ENCODE data around the gene WDR26.
"Not testable (repeated sequence)": the region's sequence is repeated elsewhere in the genome, so short reads cannot be mapped to it uniquely, and the experiment has no call there.

WDR26 gene

DNA sequence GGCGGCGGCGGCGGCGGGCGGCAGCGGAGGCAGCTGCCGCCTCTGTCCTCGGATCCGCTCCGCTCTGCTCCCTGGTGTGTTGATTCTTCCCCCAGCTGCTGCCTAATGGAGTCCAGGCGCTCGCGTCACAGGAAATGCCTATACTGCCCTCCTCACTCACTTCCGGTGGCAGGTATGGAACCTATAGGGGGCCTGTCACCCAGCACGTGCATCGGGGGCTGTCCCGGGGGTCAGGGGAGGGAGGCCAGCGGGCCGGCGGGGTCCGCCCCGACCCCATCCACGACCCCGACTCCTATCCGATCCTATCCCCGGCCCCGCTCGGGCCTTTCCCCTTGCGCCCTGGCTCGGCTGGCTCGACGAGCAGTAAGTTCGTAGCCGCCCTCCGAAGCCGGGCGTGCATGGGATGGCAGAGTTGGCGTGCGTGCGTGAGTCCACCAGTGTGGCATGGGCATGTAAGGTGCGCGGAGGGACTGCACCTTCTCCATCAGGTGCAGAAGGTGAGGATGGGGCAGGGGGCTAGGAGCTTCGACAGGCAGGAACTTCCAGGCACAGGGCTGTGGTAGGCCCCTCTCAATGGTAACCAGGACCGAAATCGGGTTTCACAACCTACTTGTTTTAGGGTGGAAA lies at the start of gene WDR26:
TSS of gene WDR26 (minus strand) at position 107 of the 627 bp plus-strand sequence.
- H3K4me3 ChIP-seq (replicated peaks; ENCODE audit: low read depth, low read length), result peak within 1 kb of the TSS; percentile 60
- TF ChIP-seq, protein P1, sequence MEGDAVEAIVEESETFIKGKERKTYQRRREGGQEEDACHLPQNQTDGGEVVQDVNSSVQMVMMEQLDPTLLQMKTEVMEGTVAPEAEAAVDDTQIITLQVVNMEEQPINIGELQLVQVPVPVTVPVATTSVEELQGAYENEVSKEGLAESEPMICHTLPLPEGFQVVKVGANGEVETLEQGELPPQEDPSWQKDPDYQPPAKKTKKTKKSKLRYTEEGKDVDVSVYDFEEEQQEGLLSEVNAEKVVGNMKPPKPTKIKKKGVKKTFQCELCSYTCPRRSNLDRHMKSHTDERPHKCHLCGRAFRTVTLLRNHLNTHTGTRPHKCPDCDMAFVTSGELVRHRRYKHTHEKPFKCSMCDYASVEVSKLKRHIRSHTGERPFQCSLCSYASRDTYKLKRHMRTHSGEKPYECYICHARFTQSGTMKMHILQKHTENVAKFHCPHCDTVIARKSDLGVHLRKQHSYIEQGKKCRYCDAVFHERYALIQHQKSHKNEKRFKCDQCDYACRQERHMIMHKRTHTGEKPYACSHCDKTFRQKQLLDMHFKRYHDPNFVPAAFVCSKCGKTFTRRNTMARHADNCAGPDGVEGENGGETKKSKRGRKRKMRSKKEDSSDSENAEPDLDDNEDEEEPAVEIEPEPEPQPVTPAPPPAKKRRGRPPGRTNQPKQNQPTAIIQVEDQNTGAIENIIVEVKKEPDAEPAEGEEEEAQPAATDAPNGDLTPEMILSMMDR (IDR thresholded peaks at IDR 0.05; ENCODE audit: low read depth, low read length, missing control alignments), result no peak
- no peak for DNase-seq (ENCODE audit: extremely low read depth, low read depth)

DNA sequence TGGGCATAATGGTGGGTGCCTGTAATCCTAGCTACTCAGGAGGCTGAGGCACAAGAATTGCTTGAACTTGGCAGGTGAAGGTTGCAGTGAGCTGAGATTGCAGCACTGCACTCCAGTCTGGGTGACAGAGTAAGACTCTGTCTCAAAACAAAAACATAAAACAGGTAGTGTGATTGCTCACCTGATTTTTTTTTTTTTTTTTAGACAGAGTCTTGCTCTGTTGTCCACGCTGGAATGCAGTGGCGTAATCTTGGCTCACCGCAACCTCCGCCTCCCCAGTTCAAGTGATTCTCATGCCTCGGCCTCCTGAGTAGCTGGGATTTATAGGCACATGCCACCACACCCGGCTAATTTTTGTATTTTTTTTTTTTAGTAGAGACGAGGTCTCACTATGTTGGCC lies 48.6 kb upstream of the WDR26 start:
- DNase-seq (ENCODE audit: extremely low read depth, low read depth); H3K4me3 ChIP-seq (replicated peaks; ENCODE audit: low read depth, low read length): not testable (repeated sequence)

DNA sequence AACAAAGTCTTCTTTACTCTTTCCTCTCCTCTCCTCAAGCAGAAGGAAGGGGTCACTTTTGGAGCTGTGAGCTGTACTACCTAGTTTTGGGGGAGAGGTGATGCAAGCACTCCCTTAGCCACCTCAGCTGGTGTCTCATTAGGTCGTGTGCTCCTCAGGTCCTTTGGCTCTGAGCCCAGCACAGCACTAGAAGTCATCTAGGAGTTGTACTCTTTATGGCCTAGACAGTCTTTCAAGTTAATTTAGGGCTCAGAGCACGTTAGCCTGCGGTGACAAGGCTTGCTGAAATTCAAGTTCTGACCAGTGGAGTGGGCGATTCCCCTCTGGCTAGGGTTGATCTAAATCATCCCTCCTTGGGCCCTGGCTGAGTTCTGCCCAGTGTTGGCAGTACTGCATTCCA lies 48.0 kb upstream of the WDR26 start:
- TF ChIP-seq, protein P1 (IDR thresholded peaks at IDR 0.05; ENCODE audit: low read depth, low read length, missing control alignments), result no peak
- no peak overlapping the region for H3K4me3 ChIP-seq (replicated peaks; ENCODE audit: low read depth, low read length)
- no peak for DNase-seq (ENCODE audit: extremely low read depth, low read depth)

DNA sequence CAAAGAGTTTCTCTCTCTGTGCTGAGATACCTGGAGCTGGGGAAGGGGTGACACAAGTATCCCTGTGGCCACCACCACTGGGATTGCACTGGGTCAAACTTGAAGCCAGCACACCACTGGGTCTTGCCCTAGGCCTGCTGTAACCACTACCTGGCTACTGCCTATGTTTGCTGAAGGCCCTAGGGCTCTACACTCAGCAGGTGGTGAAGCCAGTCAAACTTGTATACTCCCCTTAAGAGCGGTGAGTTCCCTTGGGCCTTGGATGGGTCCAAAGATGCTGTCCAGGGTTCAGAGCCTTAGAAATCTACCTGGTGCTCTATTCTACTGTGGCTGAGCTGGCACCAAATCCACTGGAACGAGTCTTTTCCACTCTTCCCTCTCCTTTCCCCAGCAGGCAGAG lies 47.0 kb upstream of the WDR26 start:
- no peak for DNase-seq (ENCODE audit: extremely low read depth, low read depth)
- TF ChIP-seq, protein P1 (IDR thresholded peaks at IDR 0.05; ENCODE audit: low read depth, low read length, missing control alignments), result no peak
- no peak overlapping the region for H3K4me3 ChIP-seq (replicated peaks; ENCODE audit: low read depth, low read length)

DNA sequence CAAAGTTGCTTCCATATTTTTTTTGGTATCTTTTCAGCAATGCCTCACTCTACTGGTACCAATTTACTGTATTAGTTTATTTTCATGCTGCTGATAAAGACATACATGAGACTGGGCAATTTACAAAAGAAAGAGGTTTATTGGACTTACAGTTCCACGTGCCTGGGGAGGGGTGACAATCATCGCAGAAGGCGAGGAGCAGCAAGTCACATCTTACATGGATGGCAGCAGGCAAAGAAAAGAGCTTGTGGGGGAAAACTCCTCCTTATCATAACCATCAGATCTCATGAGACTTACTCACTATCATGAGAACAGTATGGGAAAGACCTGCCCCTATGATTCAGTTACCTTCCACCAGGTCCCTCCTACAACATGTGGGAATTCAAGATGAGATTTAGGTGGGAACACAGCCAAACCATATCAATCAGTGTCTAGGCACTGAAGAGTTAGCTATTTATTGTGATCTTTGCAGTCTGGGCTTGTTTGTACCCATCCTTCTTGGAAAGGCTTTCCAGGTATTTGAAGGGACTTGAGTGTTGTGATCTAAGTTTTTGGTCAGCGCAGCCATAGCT lies 46.4 kb upstream of the WDR26 start:
- DNase-seq (ENCODE audit: extremely low read depth, low read depth); H3K4me3 ChIP-seq (replicated peaks; ENCODE audit: low read depth, low read length): not testable (repeated sequence)

DNA sequence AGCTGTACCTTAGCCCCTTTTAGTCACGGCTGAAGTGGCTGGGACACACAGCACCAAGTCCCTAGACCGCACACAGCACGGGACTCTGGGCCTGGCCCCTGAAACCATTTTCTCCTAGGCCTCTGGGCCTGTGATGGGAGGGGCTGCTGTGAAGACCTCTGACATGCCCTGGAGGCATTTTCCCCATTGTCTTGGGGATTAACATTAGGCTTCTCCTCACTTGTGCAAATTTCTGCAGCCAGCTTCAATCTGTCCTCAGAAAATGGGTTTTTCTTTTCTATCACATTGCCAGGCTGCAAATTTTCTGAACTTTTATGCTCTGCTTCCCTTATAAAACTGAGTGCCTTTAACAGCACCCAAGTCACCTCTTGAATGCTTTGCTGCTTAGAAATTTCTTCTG lies 45.6 kb upstream of the WDR26 start:
- DNase-seq (ENCODE audit: extremely low read depth, low read depth); H3K4me3 ChIP-seq (replicated peaks; ENCODE audit: low read depth, low read length): not testable (repeated sequence)

DNA sequence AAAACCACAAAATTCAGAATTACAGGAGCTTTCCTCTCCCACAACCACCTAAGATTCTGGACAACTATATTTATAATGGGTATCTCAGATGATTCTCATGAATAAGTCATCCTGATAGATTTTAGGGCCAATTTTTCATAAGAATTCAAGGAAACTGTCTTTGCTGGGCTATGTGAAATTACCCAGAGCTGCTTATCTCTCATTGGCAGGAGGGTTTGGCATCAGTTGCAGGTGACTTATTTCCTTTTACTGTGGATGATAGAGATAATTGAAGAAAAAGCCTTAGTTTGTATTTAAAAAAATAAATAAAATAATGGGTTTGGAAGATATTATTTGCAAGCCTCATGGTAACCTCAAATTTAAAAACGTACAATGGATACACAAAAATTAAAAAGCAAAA lies 38.2 kb upstream of the WDR26 start:
- no peak overlapping the region for H3K4me3 ChIP-seq (replicated peaks; ENCODE audit: low read depth, low read length)
- no peak for DNase-seq (ENCODE audit: extremely low read depth, low read depth)
- TF ChIP-seq, protein P1 (IDR thresholded peaks at IDR 0.05; ENCODE audit: low read depth, low read length, missing control alignments), result no peak

DNA sequence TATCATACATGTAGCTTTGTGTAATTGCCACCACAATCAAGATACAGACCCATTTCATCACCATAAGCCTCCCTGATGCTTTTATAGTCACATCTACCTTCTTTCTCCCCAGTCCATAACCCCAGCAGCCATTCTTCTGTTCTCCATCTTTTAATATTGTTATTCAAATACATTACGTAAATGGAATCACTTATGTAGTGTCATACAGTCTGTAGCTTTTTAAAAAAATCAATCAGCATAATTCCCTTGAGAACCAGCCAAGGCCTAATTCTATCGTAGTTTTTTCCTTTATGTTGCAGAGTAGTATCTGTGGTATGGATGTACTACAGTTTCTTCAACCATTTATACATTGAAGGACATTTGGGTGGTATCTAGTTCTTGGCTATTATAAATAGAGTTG lies 31.6 kb upstream of the WDR26 start:
- DNase-seq (ENCODE audit: extremely low read depth, low read depth), result no peak
- no peak overlapping the region for H3K4me3 ChIP-seq (replicated peaks; ENCODE audit: low read depth, low read length)
- TF ChIP-seq, protein P1 (IDR thresholded peaks at IDR 0.05; ENCODE audit: low read depth, low read length, missing control alignments), result no peak
